Left lung (tissue), 10 donors: ENCODE data around the gene EPHA3. TPM values are rescaled to one million over a fixed set of nuclear protein-coding genes. Genes with fewer than 3 reads are reported as not detected.

Experiments used
- ATAC-seq: fragments of 200-7000 bp; cut with Tn5 transposase; one replicate; pipeline ENCODE4 v1.9.1; 2020; ENCODE audit warnings: moderate library complexity
- DNase-seq, 4 donors: peaks; one replicate each; pipeline ENCODE4 v3.0.0-alpha.2; 2013 to 2020
- H3K27ac ChIP-seq, 2 donors: fragments of 200-600 bp; sonication (generic) in 1 of 2; one replicate each; pipeline versions ENCODE4 v1.5.0 to v1.8.0; 2020 to 2021
- H3K27me3 ChIP-seq, 2 donors: fragments of 200-600 bp; sonication (generic) in 1 of 2; one replicate each; pipeline versions ENCODE4 v1.5.0 to v1.8.0; 2020 to 2021
- H3K36me3 ChIP-seq, 2 donors: fragments of 200-600 bp; sonication (generic) in 1 of 2; one replicate each; pipeline versions ENCODE4 v1.5.0 to v1.8.0; 2020 to 2021
- H3K4me1 ChIP-seq, 2 donors: fragments of 200-600 bp; one replicate each; pipeline ENCODE4 v1.8.0; 2021
- H3K4me3 ChIP-seq, 2 donors: fragments of 200-600 bp; sonication (generic) in 1 of 2; one replicate each; pipeline versions ENCODE4 v1.5.0 to v1.8.0; 2020 to 2021; ENCODE audit warnings: mild to moderate bottlenecking in 1 of 2
- H3K9me3 ChIP-seq, 2 donors: fragments of 200-600 bp; sonication (generic) in 1 of 2; one replicate each; pipeline versions ENCODE4 v1.5.0 to v1.8.0; 2020 to 2021
- intact Hi-C, 2 donors: fragments of 100-400 bp; cut with DNase I; formaldehyde crosslinking; loops; one replicate each; pipeline versions ENCODE4 v1.11.2 to v1.14.2; 2022
- polyA plus RNA-seq, 6 donors: library from polyadenylated mRNA; unstranded; fragments of 120-200 nt; gene quantifications; one replicate each; pipeline ENCODE4 v1.2.1, GENCODE V29; 2013; ENCODE audit not compliant: insufficient read length in 6 of 6
- total RNA-seq, 2 donors: library from RNA; stranded (reverse); fragmentation: NEBNext Ultra II Directional; extraction: Animal tissue kit (Norgen Biotek cat#: 25700); gene quantifications; one replicate each; pipeline ENCODE4 v1.2.1, GENCODE V29; 2021
- TF ChIP-seq, protein P1 (sequence below), 2 donors: fragments of 200-600 bp; sonication (generic) in 1 of 2; IDR thresholded peaks; one replicate each; pipeline versions ENCODE4 v1.5.0 to v1.8.0; 2021; ENCODE audit warnings: antibody characterized with exemption in 2 of 2
- donor health status: DM: no; HTN: yes; CAD: no.
- donor health status: DM: no; HTN: no; CAD: no.

Gene EPHA3
- total and polyA plus RNA-seq, 8 donors = 1.9 to 13.9 (median 11.1) TPM

DNA sequence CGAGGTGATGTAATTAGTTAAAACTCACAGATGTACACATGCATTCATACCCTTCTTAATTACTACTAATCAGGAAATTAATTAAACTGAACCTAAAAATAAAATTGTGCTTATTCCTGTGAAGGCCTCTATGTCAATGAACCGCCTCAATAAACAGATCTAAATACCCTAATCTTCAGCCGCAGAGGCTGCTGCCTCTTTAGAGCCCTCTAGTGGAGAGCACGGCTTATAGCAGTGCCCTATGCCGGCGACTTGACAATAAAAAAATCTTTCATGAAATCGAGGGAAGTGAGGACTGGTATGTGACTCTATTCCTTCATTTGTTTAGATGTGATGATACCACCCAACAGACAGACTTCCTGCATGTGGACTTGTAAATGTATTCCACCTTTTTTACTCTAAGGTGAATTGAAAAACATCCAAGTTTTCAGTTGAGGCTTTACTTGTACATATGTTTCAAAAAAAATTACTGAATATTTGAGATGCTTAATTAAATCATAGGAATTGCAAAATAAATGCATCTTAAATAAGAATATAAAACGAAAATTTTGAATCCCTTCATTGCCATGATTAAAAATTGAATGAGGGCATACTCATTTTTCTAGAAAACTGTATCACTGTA lies 8.3 kb upstream of the EPHA3 start:
- Histone ChIP-seq H3K36me3 (no peaks in the 10 kb centered on the region), H3K9me3 (no peaks in the 10 kb centered on the region), H3K27me3 (no peaks in the 10 kb centered on the region), H3K4me3 (no peak overlapping the region), H3K4me1 (no peaks in the 10 kb centered on the region), H3K27ac (no peak overlapping the region)
- peak in 1 of 4 donors; percentile 52 for DNase-seq
- peak; percentile 94 for ATAC-seq
- TF ChIP-seq, protein P1, sequence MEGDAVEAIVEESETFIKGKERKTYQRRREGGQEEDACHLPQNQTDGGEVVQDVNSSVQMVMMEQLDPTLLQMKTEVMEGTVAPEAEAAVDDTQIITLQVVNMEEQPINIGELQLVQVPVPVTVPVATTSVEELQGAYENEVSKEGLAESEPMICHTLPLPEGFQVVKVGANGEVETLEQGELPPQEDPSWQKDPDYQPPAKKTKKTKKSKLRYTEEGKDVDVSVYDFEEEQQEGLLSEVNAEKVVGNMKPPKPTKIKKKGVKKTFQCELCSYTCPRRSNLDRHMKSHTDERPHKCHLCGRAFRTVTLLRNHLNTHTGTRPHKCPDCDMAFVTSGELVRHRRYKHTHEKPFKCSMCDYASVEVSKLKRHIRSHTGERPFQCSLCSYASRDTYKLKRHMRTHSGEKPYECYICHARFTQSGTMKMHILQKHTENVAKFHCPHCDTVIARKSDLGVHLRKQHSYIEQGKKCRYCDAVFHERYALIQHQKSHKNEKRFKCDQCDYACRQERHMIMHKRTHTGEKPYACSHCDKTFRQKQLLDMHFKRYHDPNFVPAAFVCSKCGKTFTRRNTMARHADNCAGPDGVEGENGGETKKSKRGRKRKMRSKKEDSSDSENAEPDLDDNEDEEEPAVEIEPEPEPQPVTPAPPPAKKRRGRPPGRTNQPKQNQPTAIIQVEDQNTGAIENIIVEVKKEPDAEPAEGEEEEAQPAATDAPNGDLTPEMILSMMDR (IDR thresholded peaks at IDR 0.05) = peak; percentile 75 to 92
- intact Hi-C loops = no loop called here

DNA sequence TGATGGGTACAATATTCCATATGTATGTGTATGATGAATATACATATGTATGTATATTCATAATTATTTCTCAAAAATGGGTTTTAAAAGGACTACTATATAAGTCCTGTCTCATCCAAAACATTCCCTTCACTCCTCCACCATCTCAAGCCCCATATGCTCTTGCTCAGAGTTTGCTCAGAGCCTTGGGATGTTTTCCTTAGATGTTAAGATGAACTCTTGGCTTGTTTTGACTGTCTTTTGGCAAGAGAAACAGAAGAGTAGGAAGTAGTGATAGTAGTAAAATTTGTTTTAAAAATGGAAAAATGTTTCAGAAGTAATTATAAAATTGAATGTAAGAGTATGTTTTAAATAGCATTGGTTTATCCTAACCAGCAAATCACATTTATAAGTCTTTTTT lies 6.2 kb upstream of the EPHA3 start:
- TF ChIP-seq, protein P1 (IDR thresholded peaks at IDR 0.05) = no peak
- no peak for DNase-seq

GRCh38 chr3:89101921-89102320 lies 5.5 kb upstream of the EPHA3 start:
- Histone ChIP-seq H3K4me1 (no peaks in the 10 kb centered on the region), H3K4me3 (no peak overlapping the region), H3K27ac (no peak overlapping the region), H3K27me3 (peaks cover 0 to 11% of the 10 kb centered on the region in 2 donors), H3K9me3 (no peaks in the 10 kb centered on the region), H3K36me3 (no peaks in the 10 kb centered on the region)
- ATAC-seq (no peak), DNase-seq (no peak)
- TF ChIP-seq, protein P1 (IDR thresholded peaks at IDR 0.05) = no peak
- intact Hi-C loops = no loop called here

More for the DNA sequence above, 6.2 kb upstream of the EPHA3 start:
- H3K36me3 ChIP-seq = no peaks in the 10 kb centered on the region
- H3K27me3 ChIP-seq = peaks cover 0 to 5% of the 10 kb centered on the region in 2 donors
- H3K4me3 ChIP-seq = no peak overlapping the region
- intact Hi-C loops = no loop called here
- H3K9me3 ChIP-seq = no peaks in the 10 kb centered on the region
- no peaks in the 10 kb centered on the region for H3K4me1 ChIP-seq
- no peak for ATAC-seq
- no peak overlapping the region for H3K27ac ChIP-seq

- no peaks in the 10 kb centered on the region for H3K9me3 ChIP-seq
- no peak overlapping the region for H3K27ac ChIP-seq
- TF ChIP-seq, protein P1 (IDR thresholded peaks at IDR 0.05) = no peak
- no peaks in the 10 kb centered on the region for H3K36me3 ChIP-seq
- DNase-seq (no peak), ATAC-seq (no peak)
- peaks cover 17 to 32% of the 10 kb centered on the region in 2 donors for H3K27me3 ChIP-seq
- no peak overlapping the region for H3K4me3 ChIP-seq
- intact Hi-C loops = no loop called here
- no peaks in the 10 kb centered on the region for H3K4me1 ChIP-seq
Observed at GRCh38 chr3:89104499-89104898, 2.9 kb upstream of the EPHA3 start.

DNA sequence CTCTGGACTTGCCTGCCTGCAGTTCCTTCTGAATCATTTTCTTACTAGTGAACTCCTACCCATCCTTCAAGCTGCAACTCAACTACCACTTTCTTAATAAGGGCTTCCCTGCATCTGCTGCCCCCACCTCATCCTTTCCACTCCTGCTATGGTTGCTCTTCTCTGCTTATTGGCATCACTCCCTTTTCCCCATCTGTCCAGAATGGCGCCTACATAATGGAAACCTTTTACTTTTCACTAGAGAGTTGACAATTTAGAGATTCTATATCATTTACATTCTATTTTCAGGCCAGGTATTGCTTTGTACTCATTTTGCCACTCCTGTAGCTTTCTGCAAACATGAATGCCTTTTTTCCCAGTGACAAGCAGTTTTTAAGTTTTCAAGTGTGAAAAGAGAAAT lies 1.9 kb upstream of the EPHA3 start:
- Histone ChIP-seq H3K9me3 (no peaks in the 10 kb centered on the region), H3K27ac (no peak overlapping the region), H3K27me3 (peaks cover 21 to 37% of the 10 kb centered on the region in 2 donors), H3K4me1 (no peaks in the 10 kb centered on the region), H3K36me3 (no peaks in the 10 kb centered on the region), H3K4me3 (no peak overlapping the region)
- DNase-seq (no peak), ATAC-seq (no peak)
- TF ChIP-seq, protein P1 (IDR thresholded peaks at IDR 0.05) = no peak
- intact Hi-C loops = no loop called here
